Measurements from ENCODE around the gene CALHM2.

- TF ChIP-seq YY1 (IDR thresholded peaks at IDR 0.05; ENCODE audit: insufficient read depth, insufficient read length) = no peak
- TF ChIP-seq ZNF274 (IDR thresholded peaks at IDR 0.05; ENCODE audit: low read depth, low read length) = no peak
These were observed 28.4 kb upstream of the CALHM2 start for GRCh38 chr10:103480521-103480920.

Measured in NT2/D1 (cell line).